Esophagus (tissue), 2 donors: Measurements from ENCODE around the gene SMYD3. TPM values are rescaled to one million over a fixed set of nuclear protein-coding genes. Genes with fewer than 3 reads are reported as not detected.

Experiments used
- H3K27ac ChIP-seq, 2 donors: one replicate each; pipeline ENCODE4 v1.5.1; 2013; ENCODE audit warnings: low read depth in 2 of 2, mild to moderate bottlenecking in 2 of 2, inconsistent platforms in 1 of 2, low read length in 1 of 2, moderate library complexity in 1 of 2
- H3K27me3 ChIP-seq, 2 donors: one replicate each; pipeline ENCODE4 v1.6.1; 2013; ENCODE audit warnings: low read length in 2 of 2, control low read depth in 1 of 2, mild to moderate bottlenecking in 1 of 2; ENCODE audit not compliant: insufficient read depth in 2 of 2, control insufficient read depth in 1 of 2
- H3K36me3 ChIP-seq, 2 donors: one replicate each; pipeline ENCODE4 v1.6.1; 2013; ENCODE audit warnings: low read length in 1 of 2; ENCODE audit not compliant: control insufficient read depth in 2 of 2, insufficient read depth in 2 of 2
- H3K4me1 ChIP-seq, 2 donors: one replicate each; pipeline ENCODE4 v1.6.1; 2013; ENCODE audit warnings: low read length in 1 of 2; ENCODE audit not compliant: control insufficient read depth in 2 of 2, insufficient read depth in 2 of 2
- H3K4me3 ChIP-seq, 2 donors: one replicate each; pipeline ENCODE4 v1.5.1; 2013; ENCODE audit warnings: low read length in 2 of 2, mild to moderate bottlenecking in 2 of 2, low read depth in 1 of 2, moderate library complexity in 1 of 2
- H3K9me3 ChIP-seq, 2 donors: one replicate each; pipeline ENCODE4 v1.6.1; 2013; ENCODE audit warnings: mild to moderate bottlenecking in 2 of 2, low read depth in 1 of 2, low read length in 1 of 2, moderate library complexity in 1 of 2; ENCODE audit not compliant: control insufficient read depth in 2 of 2, insufficient read depth in 1 of 2
- WGBS, 2 donors: extraction: QIAGEN DNeasy Blood & Tissue Kit; methylation state at CpG; one replicate each; pipeline ENCODE4 v1.1.7; 2013; 5-methylcytosine and 5-hydroxymethylcytosine counted together
- polyA plus RNA-seq, 2 donors: library from polyadenylated mRNA; stranded (reverse); fragments of 200-250 nt; gene quantifications; one replicate each; pipeline ENCODE4 v1.2.3, GENCODE V29; 2013
- donor health status: healthy with polysubstance abuse.
- donor health status: Bipolar disorder and iron deficiency.

SMYD3 gene
- polyA plus RNA-seq, 2 donors: 5.0 to 5.7 TPM

DNA sequence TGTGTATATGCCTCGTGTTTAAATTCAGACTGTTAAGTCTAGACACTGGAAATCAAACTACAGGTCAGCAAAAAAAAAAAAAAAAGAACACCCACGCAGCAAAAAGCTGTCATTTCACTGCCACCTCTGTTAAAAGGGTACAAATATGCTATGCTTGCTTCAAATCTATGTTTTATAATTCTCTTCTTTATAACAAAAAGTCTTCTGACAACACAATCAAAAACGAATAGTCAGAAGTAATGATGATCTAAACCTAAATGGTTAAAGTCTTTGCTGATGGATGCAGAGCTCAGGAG lies 438.9 kb downstream of the SMYD3 start:
- H3K4me1 ChIP-seq: peaks cover 0 to 2% of the 10 kb centered on the region in 2 donors
- WGBS, 2 donors: 71 to 75% methylated on average over 3 of the region's 3 CpGs
- no peaks in the 10 kb centered on the region for H3K9me3 ChIP-seq
- H3K4me3 ChIP-seq: no peak overlapping the region
- no peaks in the 10 kb centered on the region for H3K36me3 ChIP-seq
- H3K27me3 ChIP-seq: no peaks in the 10 kb centered on the region
- no peak overlapping the region for H3K27ac ChIP-seq

GRCh38 chr1:246067432-246068216 lies 439.5 kb downstream of the SMYD3 start:
- Histone ChIP-seq H3K27ac (no peak overlapping the region), H3K36me3 (no peaks in the 10 kb centered on the region), H3K9me3 (no peaks in the 10 kb centered on the region), H3K27me3 (no peaks in the 10 kb centered on the region), H3K4me1 (peaks cover 0 to 2% of the 10 kb centered on the region in 2 donors), H3K4me3 (no peak overlapping the region)
- WGBS, 2 donors: 72 to 74% methylated on average over 18 of the region's 18 CpGs

GRCh38 chr1:246066573-246066972 lies 440.5 kb downstream of the SMYD3 start:
- no peak overlapping the region for H3K4me3 ChIP-seq
- no peaks in the 10 kb centered on the region for H3K9me3 ChIP-seq
- 58 to 71% methylated on average over 3 of the region's 3 CpGs for WGBS, 2 donors
- H3K27me3 ChIP-seq: no peaks in the 10 kb centered on the region
- no peaks in the 10 kb centered on the region for H3K36me3 ChIP-seq
- no peak overlapping the region for H3K27ac ChIP-seq
- H3K4me1 ChIP-seq: peaks cover 0 to 2% of the 10 kb centered on the region in 2 donors

DNA sequence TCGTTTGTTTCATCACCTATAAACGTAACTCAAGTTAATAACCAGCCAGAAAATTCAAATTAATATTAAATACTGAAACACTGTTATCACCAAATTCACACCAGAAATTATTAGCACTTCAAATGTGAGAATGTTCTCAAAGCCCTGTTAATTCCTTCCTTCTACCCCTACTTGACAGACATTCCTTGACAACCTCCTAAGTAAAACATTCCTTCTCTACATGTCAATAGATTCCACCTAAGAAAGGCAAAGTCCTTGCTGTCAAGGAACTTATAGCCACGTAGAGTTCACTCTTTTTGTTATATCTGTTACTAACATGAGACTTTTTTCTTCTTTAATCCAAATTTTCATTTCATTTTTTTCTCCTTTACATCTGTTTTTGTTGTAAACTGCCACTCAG lies 441.5 kb downstream of the SMYD3 start:
- 92 to 94% methylated on average over 3 of the region's 3 CpGs for WGBS, 2 donors
- H3K27me3 ChIP-seq: no peaks in the 10 kb centered on the region
- peaks cover 0 to 2% of the 10 kb centered on the region in 2 donors for H3K4me1 ChIP-seq
- H3K27ac ChIP-seq: no peak overlapping the region
- H3K36me3 ChIP-seq: no peaks in the 10 kb centered on the region
- no peak overlapping the region for H3K4me3 ChIP-seq
- no peaks in the 10 kb centered on the region for H3K9me3 ChIP-seq

GRCh38 chr1:246064891-246065290 lies 442.2 kb downstream of the SMYD3 start:
- H3K9me3 ChIP-seq: no peaks in the 10 kb centered on the region
- H3K27me3 ChIP-seq: no peaks in the 10 kb centered on the region
- no peaks in the 10 kb centered on the region for H3K36me3 ChIP-seq
- 82 to 87% methylated on average over 3 of the region's 3 CpGs for WGBS, 2 donors
- H3K27ac ChIP-seq: no peak overlapping the region
- no peak overlapping the region for H3K4me3 ChIP-seq
- H3K4me1 ChIP-seq: peaks cover 0 to under 1% of the 10 kb centered on the region in 2 donors

- Histone ChIP-seq H3K9me3 (no peaks in the 10 kb centered on the region), H3K4me1 (no peaks in the 10 kb centered on the region), H3K27me3 (no peaks in the 10 kb centered on the region), H3K27ac (no peak overlapping the region), H3K4me3 (no peak overlapping the region), H3K36me3 (no peaks in the 10 kb centered on the region)
- 88 to 95% methylated on average over 5 of the region's 5 CpGs for WGBS, 2 donors
These were observed 444.0 kb downstream of the SMYD3 start for GRCh38 chr1:246063013-246063616.

DNA sequence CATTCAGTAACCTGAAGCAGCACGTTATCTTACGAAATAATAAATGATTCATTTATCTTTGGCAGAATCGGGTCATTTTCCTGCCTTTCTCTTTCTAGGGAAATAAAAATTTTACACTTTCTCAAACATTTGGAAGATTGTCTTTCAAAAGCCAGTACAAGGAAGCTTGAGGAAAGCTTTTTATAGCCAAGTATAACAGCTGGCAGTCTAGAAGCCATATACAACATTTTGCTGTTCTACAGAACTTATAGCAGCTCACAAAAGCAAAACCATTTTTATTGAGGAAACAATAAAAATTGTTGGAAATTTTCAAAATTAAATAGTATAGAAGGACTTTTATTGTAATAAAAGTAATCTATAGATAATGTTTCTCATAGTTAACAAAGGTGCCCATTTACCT lies 448.6 kb downstream of the SMYD3 start:
- Histone ChIP-seq H3K9me3 (no peaks in the 10 kb centered on the region), H3K27me3 (no peaks in the 10 kb centered on the region), H3K27ac (no peak overlapping the region), H3K4me1 (no peaks in the 10 kb centered on the region), H3K36me3 (no peaks in the 10 kb centered on the region), H3K4me3 (no peak overlapping the region)
- 63 to 74% methylated on average over 3 of the region's 3 CpGs for WGBS, 2 donors

DNA sequence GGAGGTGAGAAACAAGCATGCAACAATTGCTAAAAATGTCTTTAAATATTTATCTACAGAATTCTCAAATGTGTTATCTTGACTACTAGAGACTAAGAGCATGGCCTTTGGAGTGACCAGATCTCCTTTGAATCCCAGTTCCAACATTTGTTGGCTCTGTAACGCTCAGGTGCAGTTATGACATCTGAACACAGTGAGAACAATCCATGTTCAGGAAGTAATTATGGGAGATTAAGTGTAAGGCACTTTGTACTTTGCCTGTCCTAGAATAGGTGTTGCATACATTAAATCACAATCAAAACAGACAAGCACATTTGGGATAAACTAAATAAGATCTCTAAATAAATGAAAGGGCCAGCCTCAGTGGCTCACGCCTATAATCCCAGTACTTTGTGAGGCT lies 454.5 kb downstream of the SMYD3 start:
- Histone ChIP-seq H3K4me3 (no peak overlapping the region), H3K36me3 (no peaks in the 10 kb centered on the region), H3K4me1 (no peaks in the 10 kb centered on the region), H3K27ac (no peak overlapping the region), H3K9me3 (no peaks in the 10 kb centered on the region), H3K27me3 (no peaks in the 10 kb centered on the region)
- WGBS, 2 donors: 81 to 82% methylated on average over 2 of the region's 2 CpGs

- Histone ChIP-seq H3K4me3 (no peak overlapping the region), H3K36me3 (no peaks in the 10 kb centered on the region), H3K27me3 (no peaks in the 10 kb centered on the region), H3K9me3 (no peaks in the 10 kb centered on the region), H3K27ac (no peak overlapping the region), H3K4me1 (no peaks in the 10 kb centered on the region)
- 79 to 81% methylated on average over 4 of the region's 4 CpGs for WGBS, 2 donors
These were observed 455.1 kb downstream of the SMYD3 start for GRCh38 chr1:246051909-246052518.

- H3K27me3 ChIP-seq: no peaks in the 10 kb centered on the region
- no peak overlapping the region for H3K27ac ChIP-seq
- no peak overlapping the region for H3K4me3 ChIP-seq
- no peaks in the 10 kb centered on the region for H3K4me1 ChIP-seq
- 86 to 90% methylated on average over 5 of the region's 5 CpGs for WGBS, 2 donors
- no peaks in the 10 kb centered on the region for H3K36me3 ChIP-seq
- no peaks in the 10 kb centered on the region for H3K9me3 ChIP-seq
These were observed 458.4 kb downstream of the SMYD3 start for GRCh38 chr1:246048693-246049092.
